Transverse colon (tissue), 4 donors: ENCODE results near the gene SETD5.

Experiments used
- CTCF ChIP-seq, 5 experiments: fragments of 200-600 bp in 3 of 5; fragments of 450-650 bp in 2 of 5; sonication (generic) in 3 of 5; IDR thresholded peaks; 1 replicate in 2 of 5; 2 replicates in 3 of 5; pipeline ENCODE4 v1.5.1; 2016 to 2017; ENCODE audit warnings: antibody characterized with exemption in 5 of 5, inconsistent platforms in 3 of 5, mild to moderate bottlenecking in 2 of 5, moderate library complexity in 1 of 5
- EP300 ChIP-seq: sonication (generic); formaldehyde crosslinking; IDR thresholded peaks from one replicate; pipeline ENCODE4 v1.6.1; 2017; ENCODE audit warnings: antibody characterized with exemption, low read depth
- POLR2A ChIP-seq: fragments of 450-650 bp; IDR thresholded peaks from one replicate; pipeline ENCODE4 v1.6.1; 2016; ENCODE audit warnings: antibody characterized with exemption, mild to moderate bottlenecking, moderate library complexity
- POLR2AphosphoS5 ChIP-seq, 3 donors: sonication (generic); formaldehyde crosslinking; IDR thresholded peaks; one replicate each; pipeline ENCODE4 v1.6.1; 2016; ENCODE audit warnings: antibody characterized with exemption in 3 of 3

- no peak for TF ChIP-seq POLR2AphosphoS5 (IDR thresholded peaks at IDR 0.05)
- TF ChIP-seq POLR2A: no peak
- no peak for TF ChIP-seq CTCF (IDR thresholded peaks at IDR 0.05)
- TF ChIP-seq EP300: no peak
These were observed 94.1 kb downstream of the SETD5 start for GRCh38 chr3:9491506-9491905.
